ENCODE measurements around the gene RAD9A.

GRCh38 chr11:67406969-67407687 lies 15.3 kb downstream of the RAD9A start:
- TF ChIP-seq CTCF (conservative IDR thresholded peaks at IDR 0.05 in 1 of 2, IDR thresholded peaks at IDR 0.05 in 1 of 2; ENCODE audit: low read depth in 1 of 2, low read length in 2 of 2), result no peak
- TF ChIP-seq EZH2 (IDR thresholded peaks at IDR 0.05; ENCODE audit: low read length, missing control alignments), result no peak

Data from fibroblast of lung (primary cell).